Stimulated activated CD4-positive, alpha-beta T cell treated with anti-CD3 and anti-CD28 coated beads, Interleukin-1b, Interleukin-23, amount 100 ng/mL, for 24 hours (primary cell): ENCODE measurements around the gene AREG.

Source experiments
- DNase-seq, 4 experiments: peaks; one replicate each; pipeline ENCODE4 v3.0.0-alpha.2; 2020; ENCODE audit warnings: low read depth in 4 of 4, low spot score in 1 of 4

Gene AREG

DNA sequence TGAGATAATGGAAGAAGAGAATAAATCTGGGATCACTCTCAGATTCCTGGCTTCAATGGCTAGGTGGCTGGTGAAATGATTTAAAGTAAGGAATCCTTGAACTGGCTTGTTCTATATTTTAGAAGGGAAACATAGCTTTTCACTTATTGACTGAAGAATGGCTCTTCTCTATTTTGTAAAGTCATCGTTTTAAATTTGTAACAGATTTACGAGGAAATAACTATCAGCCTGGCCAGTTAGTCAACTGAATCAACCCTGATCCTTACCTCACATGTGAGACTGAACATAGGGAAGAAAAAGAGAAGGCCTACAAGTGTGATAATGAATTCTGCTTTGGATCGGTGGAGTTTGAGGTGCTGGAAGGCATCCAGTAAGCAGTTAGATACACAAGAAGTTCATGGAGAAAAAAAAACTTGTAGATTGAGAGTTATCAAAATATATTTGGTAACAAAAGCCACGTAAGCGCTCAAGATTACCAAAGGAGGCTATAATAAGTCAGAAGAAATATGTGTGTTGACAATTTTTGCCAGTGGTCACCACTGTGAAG, 12.0 kb downstream of the AREG start:
- no peak for DNase-seq

DNA sequence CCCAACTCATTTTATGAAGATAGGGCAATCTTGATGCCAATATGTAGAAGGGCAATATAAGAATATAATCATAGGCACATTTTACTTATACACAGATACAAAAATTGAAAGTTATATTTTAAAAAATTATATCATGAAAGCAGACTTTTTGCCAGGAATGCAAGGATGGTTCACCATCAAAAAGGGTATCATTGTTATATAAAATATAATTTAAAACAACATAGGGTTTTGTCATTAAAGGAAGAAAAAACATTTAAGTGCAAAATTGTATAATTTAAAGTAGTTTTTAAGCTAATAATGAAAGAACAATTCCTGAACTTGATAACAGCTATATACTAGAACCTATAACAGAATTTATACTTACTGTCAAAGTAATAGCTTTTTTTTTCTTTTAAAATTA, 15.9 kb downstream of the AREG start:
- DNase-seq: no peak

DNA sequence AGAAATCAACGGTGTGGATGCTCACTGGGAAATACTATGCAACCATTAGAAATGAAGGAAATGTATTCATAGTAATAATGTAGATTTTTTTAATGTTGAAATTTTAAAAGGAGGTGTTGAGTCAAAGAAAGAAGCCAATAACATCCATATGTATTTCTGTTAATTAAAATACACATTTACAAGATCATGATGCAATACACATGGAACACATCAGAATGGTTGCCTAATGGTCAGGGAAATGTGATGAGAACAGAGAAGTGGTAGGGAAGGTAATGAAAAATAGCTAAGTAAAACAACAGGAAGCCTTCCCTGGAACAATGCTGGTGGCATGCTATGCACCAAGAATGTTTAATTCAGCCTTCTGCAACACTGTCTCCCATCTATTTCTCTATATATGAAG, 18.2 kb downstream of the AREG start:
- DNase-seq: no peak

DNA sequence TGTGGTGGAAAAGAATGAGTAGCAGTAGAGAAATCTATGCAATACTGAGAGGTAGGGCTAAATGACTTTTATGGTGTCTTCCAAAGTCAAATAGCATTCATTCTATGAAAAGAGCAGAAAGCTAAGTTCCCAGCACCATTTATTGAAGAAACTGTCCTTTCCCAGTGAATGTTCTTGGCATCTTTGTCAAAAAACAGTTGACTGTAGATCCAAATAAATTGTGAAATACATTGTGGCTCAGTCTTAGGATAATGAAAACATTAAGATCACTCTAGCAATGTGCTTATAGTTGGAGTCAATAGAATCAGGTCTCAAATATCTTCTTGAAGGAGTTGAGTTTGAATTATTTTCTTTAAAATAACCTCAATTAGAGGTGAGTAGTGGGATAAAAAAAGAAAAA, 19.4 kb downstream of the AREG start:
- DNase-seq: no peak

DNA sequence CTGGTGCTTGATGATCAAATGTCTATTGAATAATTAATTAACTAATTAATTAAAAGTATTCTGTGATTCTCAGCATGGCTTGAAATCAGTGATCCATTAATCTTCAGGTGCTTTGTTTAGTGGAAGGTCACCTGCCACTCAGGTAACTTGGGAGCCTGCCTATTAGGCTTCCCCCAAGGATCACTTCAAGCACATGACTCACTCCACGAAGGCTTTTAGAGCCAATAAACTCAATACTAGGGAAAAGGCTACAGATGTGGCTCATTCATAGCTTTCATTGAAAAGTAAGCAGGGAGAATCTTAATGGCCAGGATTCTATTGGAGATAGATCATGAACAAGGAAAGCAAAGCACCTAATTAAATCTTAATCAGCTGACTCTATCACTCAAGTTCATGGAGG, 21.3 kb downstream of the AREG start:
- DNase-seq: no peak

DNA sequence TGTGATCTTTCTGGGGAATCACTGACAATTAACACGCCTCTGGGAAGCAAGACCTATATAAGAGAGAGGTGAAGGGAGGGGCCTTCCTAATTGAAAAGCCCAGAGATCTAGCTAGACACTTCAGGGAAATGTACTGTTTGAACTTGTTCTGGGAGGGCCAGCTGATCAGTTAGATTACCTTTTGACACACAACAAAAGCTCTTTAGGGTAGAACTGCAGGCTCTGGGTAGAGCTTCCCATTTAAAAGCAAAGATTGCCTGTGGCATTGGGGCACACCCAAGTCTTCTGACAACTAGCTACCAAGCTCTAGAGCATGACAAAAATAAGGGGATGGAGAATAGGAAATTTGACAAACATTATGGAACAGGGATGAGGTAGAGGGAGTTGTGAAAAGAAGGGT, 26.3 kb downstream of the AREG start:
- DNase-seq: no peak

DNA sequence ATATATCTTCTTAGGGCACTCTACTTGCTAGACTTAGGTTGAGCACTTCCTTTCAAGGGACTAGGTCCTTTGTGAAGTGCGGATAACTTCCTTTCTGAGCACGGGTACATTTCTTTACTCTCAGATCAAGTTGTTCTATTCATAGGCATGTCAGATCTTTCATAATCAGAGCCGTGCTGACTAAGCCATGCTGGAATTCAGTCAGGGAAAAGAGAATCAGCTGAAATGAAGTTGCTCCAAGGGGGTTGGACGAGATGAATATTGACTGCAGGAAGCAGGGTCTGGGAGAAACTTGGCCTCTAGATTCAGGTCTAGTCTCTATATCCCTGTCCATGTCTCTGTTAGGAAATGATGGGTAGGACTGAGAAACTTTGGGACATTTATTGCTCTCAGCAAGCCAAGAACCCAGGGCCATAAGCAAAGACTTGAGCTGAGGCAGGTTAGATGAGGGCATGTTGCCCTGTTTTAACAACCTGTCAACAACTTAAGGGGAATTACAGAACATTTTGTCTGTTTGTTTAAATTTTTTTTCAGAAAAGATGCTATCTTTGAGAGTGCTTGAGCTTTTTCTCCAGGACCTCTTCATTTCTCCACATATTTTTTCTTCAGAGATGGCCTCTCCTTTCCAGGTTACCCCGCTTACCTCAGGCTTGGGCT, 28.3 kb downstream of the AREG start:
- DNase-seq: no peak

DNA sequence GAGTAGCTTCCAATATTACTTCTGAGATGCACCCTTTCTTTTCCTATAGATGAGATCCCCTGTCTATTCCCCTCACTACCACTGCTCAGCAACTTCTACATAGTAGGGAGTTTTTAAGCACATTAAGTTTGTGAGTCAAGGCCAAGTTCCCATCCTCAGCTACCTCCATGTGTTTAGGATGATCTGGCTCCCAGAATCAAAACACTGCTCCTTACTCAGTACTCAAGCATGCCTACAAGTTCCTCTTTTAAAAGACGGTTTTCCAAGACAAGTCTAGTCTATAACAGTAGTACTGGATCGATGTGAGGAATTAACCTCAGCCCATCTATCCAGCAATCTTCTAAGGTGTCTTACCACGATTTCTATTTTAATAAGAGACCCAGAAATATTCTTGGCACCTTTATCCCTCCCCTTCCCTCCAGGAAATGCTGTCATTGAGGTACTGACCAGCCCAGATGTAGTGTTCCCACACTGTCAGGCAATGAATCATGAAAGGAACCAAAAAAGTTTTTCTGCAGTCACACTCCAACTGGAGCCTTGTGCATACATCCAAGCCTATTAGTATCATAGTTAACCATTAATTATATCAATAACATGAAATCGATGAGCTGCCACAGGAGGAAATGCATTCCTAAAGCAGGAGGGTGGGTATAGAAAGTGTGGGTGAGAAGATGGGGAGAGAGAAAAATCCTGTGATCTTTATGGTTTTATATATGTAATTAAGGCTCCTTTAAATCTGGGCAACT, 29.6 kb downstream of the AREG start:
- no peak for DNase-seq

DNA sequence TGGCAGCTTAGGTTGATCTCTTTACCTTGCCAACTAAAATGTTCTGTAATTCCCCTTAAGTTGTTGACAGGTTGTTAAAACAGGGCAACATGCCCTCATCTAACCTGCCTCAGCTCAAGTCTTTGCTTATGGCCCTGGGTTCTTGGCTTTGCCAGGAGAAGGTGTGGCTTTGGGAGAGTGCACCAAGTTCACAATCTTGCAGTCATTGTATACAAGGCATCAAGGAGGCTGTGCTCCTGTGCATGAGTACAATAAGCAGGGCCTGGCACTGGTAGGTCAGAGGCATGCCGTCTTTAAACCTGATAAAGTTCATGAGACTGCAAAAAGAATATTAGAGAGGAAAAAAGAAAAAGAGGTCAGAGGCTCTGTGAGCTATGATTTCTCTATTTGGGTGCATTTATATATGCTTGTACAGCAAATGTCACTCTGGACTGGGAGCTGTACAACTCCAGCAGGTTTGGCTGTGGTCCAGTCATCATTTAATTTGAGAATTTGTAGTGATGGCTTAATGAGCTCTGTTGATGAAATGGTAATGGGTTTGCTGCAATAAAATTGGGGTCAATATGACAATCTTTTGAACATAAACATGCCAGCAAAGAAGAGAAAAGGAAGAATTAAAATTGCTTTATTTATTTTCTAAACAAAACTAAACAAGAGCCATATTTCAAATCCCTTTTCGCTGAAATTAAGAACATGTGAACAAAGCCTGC, 30.3 kb downstream of the AREG start:
- no peak for DNase-seq

DNA sequence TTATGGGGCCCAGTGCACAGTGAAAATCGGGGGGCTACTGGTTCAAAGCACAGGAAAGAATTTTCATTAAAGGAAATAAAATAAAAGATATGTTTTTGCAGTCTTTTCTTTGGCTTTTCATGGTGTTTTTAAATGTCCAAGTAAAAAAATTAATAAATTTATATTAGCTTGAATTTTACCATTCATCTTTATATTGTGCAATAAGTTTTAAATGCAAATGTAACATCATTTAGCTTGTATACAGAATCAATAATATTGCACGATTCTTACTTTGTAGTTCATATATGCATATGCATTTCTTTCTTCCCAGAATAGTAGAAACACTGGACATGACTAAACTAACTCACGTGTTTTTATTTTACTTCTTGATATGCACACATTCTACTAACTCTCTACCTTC, 31.0 kb downstream of the AREG start:
- DNase-seq: no peak

DNA sequence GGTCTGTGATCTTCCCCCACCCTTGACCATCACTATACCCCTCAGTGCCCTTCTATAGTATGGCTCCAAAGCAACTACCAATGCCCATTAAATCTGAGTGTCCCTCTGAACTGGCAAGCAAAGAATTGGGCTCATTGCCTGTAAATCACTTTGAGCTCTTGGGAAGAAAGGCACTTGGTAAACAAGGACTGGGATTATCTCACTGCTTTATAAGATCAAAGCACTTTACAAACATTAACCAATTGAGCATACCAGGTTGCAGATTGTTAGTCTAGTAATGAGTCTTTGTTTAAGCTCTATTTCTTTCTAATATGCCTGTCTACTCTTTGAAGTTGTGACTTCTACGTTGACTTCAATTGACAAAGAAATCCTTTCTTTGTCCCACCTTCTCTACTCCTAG, 34.1 kb downstream of the AREG start:
- DNase-seq: no peak

DNA sequence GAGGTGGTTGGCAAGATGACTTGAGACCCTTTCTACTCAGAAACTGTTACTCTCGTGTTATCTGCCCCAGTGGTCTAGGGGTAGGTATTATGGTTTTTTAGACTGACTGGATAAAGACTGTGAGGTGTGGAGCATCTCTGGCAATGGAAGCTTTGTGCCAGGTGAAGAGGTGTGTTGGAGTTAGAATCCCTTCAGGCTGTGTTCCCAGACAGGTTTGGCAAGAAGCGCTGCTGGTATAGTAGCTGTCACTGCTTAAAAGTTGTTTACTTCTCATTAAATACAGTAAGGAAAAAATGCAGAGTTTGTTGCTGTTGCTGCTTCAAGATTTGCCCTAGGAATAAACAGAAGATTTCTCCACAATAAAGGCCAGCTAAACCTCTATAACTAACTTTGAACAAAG, 35.3 kb downstream of the AREG start:
- no peak for DNase-seq

DNA sequence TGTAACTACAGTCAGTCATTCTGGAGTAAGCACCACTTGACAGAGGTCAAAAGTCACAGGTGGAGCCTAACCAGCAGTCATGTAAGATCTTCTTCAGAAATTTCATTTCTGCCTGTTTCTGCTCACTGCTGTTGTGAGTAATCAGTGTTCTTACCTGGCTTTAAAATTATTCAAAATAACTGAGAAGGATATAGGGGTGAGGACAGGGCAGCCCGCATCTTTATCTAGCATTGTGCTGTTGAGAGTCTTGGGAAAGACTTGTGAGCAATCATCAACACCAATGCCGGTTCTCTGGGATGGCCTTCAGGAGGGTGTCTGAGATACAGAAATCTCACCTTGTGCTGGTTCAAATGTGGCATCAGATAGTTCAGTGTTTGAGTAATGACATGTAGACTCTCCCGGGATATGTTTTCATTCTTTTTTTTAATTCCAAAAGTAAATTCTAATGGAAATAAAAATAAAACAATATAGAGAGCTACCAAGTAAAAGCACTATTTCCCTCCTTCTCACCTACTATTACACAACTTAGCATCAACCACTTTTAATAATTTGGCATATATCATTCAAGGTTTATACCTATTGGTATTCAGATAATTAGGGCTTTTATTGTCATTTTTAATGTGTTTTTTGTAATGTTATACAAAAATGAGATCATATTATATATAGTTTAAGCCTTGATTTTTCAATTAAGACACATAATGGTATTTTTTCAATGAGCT, 37.1 kb downstream of the AREG start:
- no peak for DNase-seq

DNA sequence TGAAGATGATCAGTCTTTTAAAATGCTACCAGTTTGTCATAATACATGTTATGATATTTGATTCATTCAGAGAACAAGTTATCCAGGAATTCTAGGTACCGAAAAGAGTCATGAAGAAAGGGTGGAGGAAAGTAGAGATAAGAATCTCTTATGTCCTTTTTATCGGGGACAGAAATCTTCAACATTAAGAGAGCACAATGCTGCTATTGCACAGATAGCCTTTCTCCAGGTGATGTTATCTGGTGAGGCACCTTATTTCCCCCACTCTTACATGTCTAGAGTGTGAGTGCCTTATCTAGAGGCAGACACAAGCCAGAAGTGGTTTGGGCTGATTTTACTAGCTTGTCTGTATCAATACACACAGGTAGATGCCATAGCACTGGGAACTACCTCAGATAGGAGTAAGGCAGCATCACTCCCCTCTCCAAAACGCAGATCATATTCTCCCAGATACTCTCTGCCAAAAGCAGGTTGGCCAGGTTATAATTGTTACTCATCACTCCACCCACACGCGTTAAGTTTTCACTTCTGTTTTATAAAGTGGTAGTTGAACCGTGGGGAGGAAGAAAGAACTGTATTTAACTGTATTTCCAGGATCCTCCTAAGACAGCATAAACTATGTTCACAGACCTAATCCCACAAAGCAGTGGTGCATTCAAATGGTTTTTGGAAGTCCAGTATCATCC, 38.4 kb downstream of the AREG start:
- no peak for DNase-seq

DNA sequence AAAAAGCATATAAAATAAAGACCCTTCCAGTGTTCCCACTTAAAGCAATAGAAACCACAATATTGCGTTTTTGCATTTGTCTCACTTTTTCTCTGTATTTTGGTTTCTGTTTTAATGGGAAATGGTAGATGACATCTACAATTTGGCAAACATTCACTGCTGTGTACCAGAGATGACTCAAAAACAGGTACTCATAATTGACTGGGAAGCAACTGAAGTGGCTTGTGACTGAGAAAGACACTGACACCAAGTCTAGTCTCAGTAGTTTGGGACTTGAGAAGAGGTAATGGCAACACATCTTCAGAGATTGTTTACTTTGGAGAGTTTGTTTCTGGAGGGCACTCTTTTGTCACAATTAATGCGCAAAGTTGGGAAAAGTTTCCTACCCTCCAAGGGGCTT, 42.0 kb downstream of the AREG start:
- no peak for DNase-seq

DNA sequence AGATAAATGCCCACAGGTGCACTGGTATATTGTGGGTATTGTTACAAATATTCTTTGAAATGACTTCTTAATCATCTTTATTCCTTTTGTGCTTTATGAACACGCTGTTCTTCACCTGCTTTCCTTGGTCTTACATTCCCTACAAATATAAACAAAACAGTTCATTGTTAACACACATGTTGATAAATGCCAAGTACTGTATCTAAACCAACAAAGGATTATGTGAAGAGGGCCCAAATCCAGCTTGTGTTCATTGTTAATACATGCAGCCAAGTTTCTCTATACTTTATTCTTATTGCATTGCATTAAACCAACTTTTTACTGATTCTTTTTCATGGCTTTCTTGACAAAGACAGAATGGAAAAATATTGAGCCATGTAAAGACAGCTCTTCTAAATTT, 42.8 kb downstream of the AREG start:
- DNase-seq: no peak

DNA sequence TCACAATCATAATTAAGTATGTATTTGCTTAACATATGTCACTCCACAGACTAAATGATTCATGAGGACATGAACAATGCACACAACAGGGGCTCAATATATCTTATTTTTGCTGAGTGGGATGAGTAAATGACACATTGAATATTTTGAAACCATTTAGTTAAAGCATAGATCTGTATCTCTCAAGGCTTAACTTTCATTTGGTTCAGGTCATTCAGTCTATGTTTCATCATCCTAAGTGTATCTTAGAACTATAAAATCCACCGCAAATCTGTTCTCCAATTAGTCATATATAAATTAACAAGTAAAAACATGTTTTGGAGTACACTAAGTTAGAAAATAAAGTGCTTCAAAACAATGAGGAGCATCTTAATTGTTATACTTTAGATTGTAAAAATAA, 45.8 kb downstream of the AREG start:
- no peak for DNase-seq

DNA sequence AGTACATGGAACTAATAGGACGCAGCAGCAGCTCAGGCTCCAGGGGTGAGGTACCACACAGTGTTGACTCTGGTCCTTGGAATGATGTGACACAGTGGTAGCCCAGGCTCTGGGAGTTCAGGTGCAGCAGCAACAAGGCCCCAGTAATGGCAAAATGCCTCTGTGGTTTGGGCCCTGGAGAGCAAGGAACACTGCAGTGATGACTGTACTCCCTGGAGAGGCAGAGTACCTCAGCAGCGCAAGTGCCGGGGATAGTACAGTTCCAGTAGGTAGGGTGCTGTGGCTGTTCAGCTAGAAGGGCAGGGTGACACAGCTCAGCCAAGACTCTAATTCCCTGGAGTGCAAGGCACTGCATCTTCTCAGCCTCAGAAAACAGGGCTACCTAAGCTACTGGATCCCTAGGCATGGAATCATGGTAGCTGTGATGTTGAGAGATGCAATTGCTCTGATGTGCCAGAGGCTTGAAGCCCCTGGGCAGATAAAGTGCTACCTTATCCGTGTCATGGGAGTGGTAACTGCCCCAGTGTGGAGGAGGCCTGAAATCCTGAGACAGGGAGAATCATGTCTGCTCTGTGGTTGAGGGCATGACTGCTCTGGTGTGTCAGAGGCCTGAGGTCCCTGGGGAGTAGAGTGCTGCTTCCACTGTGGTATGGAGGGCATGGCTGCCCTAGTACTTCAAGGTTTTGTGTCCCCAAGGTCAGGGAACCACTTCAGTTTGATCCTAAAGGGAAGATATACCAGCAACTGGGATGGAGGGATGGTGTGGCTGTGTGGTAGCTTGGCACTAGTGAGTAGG, 55.2 kb downstream of the AREG start:
- no peak for DNase-seq

DNA sequence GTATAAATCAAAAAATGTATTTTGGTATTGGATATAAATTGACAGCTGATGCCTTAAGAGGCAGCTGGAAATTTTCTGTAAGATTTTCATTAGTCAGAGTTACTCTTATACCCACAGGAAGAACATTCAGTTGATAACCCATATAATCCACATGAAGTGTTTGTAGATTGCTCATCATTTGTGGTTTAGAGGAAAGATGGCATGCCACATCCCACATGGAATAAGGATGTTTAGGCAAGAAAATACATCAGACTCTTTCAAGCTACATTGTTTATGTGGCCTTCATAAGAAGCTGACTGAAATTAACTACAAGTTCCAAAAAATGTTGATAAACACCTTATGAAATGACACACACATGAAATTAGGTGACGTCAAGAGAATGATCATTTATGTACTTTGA, 56.6 kb downstream of the AREG start:
- DNase-seq: no peak

DNA sequence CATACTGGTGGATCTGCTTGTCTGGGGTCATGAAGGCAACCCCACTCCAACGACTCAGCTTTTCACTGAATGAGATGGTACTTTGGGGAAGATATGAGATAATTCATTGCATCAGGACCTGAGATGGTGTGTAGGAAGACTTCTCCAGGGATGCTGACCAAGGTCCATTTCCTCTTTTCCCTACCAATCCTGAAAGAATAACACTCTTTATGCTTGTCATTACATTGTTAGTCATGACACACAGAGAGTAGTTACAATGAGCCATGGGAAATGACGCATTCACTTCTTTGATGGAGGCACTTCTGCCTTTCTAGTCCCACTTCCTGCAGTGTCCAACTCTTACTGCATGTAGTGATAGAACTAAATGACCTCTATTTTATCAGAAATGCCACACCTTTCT, 58.6 kb downstream of the AREG start:
- DNase-seq: no peak
